Testis (tissue), 3 donors: Measurements from ENCODE around the gene RSPRY1. TPM values are rescaled to one million over a fixed set of nuclear protein-coding genes. Genes with fewer than 3 reads are reported as not detected.

Experiments
- DNase-seq: peaks from one replicate; pipeline ENCODE4 v3.0.0-alpha.2; 2019
- H3K27ac ChIP-seq, 2 donors: fragments of 200-600 bp; sonication (generic); one replicate each; pipeline ENCODE4 v1.5.1; 2019
- H3K27me3 ChIP-seq: fragments of 200-600 bp; sonication (generic); one replicate; pipeline ENCODE4 v1.5.1; 2019
- H3K36me3 ChIP-seq: fragments of 200-600 bp; sonication (generic); one replicate; pipeline ENCODE4 v1.5.1; 2017; ENCODE audit warnings: low read depth; ENCODE audit errors: missing control alignments
- H3K4me1 ChIP-seq: fragments of 200-600 bp; sonication (generic); one replicate; pipeline ENCODE4 v1.5.1; 2019
- H3K4me3 ChIP-seq, 2 donors: fragments of 200-600 bp; sonication (generic); one replicate each; pipeline ENCODE4 v1.5.1; 2017 to 2019
- H3K9me3 ChIP-seq: fragments of 200-600 bp; sonication (generic); one replicate; pipeline ENCODE4 v1.5.1; 2017
- CTCF ChIP-seq, 3 experiments: fragments of 450-650 bp in 2 of 3; fragments of 200-600 bp in 1 of 3; sonication (generic) in 1 of 3; IDR thresholded peaks; one replicate each; pipeline ENCODE4 v1.5.1; 2016 to 2019; ENCODE audit warnings: antibody characterized with exemption in 3 of 3, mild to moderate bottlenecking in 2 of 3, moderate library complexity in 1 of 3
- POLR2A ChIP-seq: fragments of 450-650 bp; IDR thresholded peaks from one replicate; pipeline ENCODE4 v1.6.1; 2017; ENCODE audit warnings: antibody characterized with exemption, mild to moderate bottlenecking, moderate library complexity
- WGBS, 2 donors: methylation state at CpG; one replicate each; pipeline ENCODE4 v1.1.5; 2018; 5-methylcytosine and 5-hydroxymethylcytosine counted together
- intact Hi-C: fragments of 100-400 bp; cut with DNase I; formaldehyde crosslinking; loops from one replicate; pipeline ENCODE4 v1.15.1; 2023; ENCODE audit warnings: low total_unique reads
- polyA plus RNA-seq: library from polyadenylated mRNA; stranded (reverse); fragments of 350-450 nt; fragmentation: Illumina TruSeq; extraction: RNeasy Lipid Tissue Mini Kit (QIAGEN cat#74804); gene quantifications from one replicate; pipeline ENCODE4 v1.2.3, GENCODE V29; 2014; ENCODE audit warnings: low read depth, low replicate concordance; ENCODE audit not compliant: insufficient read depth
- total RNA-seq, 2 donors: library from RNA; depleted of rRNA; stranded (reverse); fragments of >200 nt; gene quantifications; one replicate each; pipeline ENCODE4 v1.2.3, GENCODE V29; 2016

The RSPRY1 gene
- total and polyA plus RNA-seq, 3 donors from 2014 or later: 53.0 to 81.2 (median 73.3) TPM

GRCh38 chr16:57213462-57213861, 27.3 kb downstream of the RSPRY1 start:
- no peaks in the 10 kb centered on the region for H3K36me3 ChIP-seq
- no peaks in the 10 kb centered on the region for H3K4me1 ChIP-seq
- intact Hi-C loops: no loop called here
- no peak overlapping the region for H3K4me3 ChIP-seq
- no peaks in the 10 kb centered on the region for H3K27me3 ChIP-seq
- 90 to 100% methylated on average over 1 of the region's 1 CpG for WGBS, 2 donors
- TF ChIP-seq CTCF (IDR thresholded peaks at IDR 0.05) (no peak), POLR2A (no peak)
- H3K27ac ChIP-seq: no peak overlapping the region
- no peak for DNase-seq
- no peaks in the 10 kb centered on the region for H3K9me3 ChIP-seq

GRCh38 chr16:57216968-57217367, 30.8 kb downstream of the RSPRY1 start:
- 86 to 94% methylated on average over 2 of the region's 2 CpGs for WGBS, 2 donors

GRCh38 chr16:57223057-57223456, 36.9 kb downstream of the RSPRY1 start:
- no peaks in the 10 kb centered on the region for H3K27me3 ChIP-seq
- intact Hi-C loops: no loop called here
- H3K4me3 ChIP-seq: no peak overlapping the region
- H3K9me3 ChIP-seq: no peaks in the 10 kb centered on the region
- H3K27ac ChIP-seq: no peak overlapping the region
- no peaks in the 10 kb centered on the region for H3K36me3 ChIP-seq
- WGBS, 2 donors: 90 to 100% methylated on average over 1 of the region's 1 CpG
- TF ChIP-seq CTCF (IDR thresholded peaks at IDR 0.05): no peak
- no peak for TF ChIP-seq POLR2A
- DNase-seq: no peak
- no peaks in the 10 kb centered on the region for H3K4me1 ChIP-seq

More at GRCh38 chr16:57216968-57217367, 30.8 kb downstream of the RSPRY1 start:
- no peak overlapping the region for H3K4me3 ChIP-seq
- H3K9me3 ChIP-seq: no peaks in the 10 kb centered on the region
- H3K27ac ChIP-seq: no peak overlapping the region
- H3K4me1 ChIP-seq: no peaks in the 10 kb centered on the region
- DNase-seq: no peak
- TF ChIP-seq CTCF (IDR thresholded peaks at IDR 0.05): no peak
- TF ChIP-seq POLR2A: no peak
- no peaks in the 10 kb centered on the region for H3K36me3 ChIP-seq
- intact Hi-C loops: no loop called here
- H3K27me3 ChIP-seq: no peaks in the 10 kb centered on the region

GRCh38 chr16:57224651-57225335, 38.7 kb downstream of the RSPRY1 start:
- no peaks in the 10 kb centered on the region for H3K4me1 ChIP-seq
- WGBS, 2 donors: 98% methylated on average over 6 of the region's 6 CpGs
- no peaks in the 10 kb centered on the region for H3K27me3 ChIP-seq
- H3K4me3 ChIP-seq: no peak overlapping the region
- no peak for TF ChIP-seq POLR2A
- TF ChIP-seq CTCF (IDR thresholded peaks at IDR 0.05): no peak
- intact Hi-C loops: no loop called here
- H3K27ac ChIP-seq: no peak overlapping the region
- no peaks in the 10 kb centered on the region for H3K36me3 ChIP-seq
- no peaks in the 10 kb centered on the region for H3K9me3 ChIP-seq
- no peak for DNase-seq

- no peak for DNase-seq
- H3K9me3 ChIP-seq: no peaks in the 10 kb centered on the region
- H3K36me3 ChIP-seq: no peaks in the 10 kb centered on the region
- intact Hi-C loops: no loop called here
- no peak for TF ChIP-seq POLR2A
- TF ChIP-seq CTCF (IDR thresholded peaks at IDR 0.05): no peak
- H3K4me1 ChIP-seq: no peaks in the 10 kb centered on the region
- no peak overlapping the region for H3K4me3 ChIP-seq
- no peaks in the 10 kb centered on the region for H3K27me3 ChIP-seq
- WGBS, 2 donors: 95 to 96% methylated on average over 7 of the region's 7 CpGs
- no peak overlapping the region for H3K27ac ChIP-seq
Observed at GRCh38 chr16:57225978-57226377, 39.8 kb downstream of the RSPRY1 start.
